ENCODE measurements around the gene CCN6. TPM values are rescaled to one million over a fixed set of nuclear protein-coding genes. Genes with fewer than 3 reads are reported as not detected.

The CCN6 gene
- total RNA-seq, 1 experiment from 2014 or later, result not detected

DNA sequence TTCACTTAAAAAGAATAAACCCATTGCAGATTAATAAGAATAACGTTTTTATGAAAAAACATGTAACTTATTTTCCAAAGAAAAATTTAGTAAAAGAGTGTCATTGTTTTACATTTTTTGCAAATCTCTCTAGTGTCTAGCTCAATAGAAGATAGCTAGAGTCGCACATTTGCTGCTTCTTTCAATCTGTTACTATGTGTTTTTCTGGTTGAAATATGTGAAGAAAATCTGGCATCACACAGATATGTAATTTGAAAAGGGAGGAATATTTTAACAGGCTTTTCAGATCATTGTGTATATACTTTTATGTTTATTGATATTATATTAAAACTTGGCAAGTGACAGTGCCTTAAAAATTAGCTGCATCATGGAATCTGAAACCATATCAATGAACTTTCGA lies 9.1 kb downstream of the CCN6 start:
- no peak overlapping the region for H3K27ac Mint-ChIP-seq (ENCODE audit: unreplicated experiment)
- no peaks in the 10 kb centered on the region for H3K27me3 Mint-ChIP-seq (ENCODE audit: insufficient read depth, unreplicated experiment)
- ChIA-PET CTCF (no interaction called here), POLR2A (no interaction called here)
- no peak for DNase-seq
- H3K4me3 Mint-ChIP-seq (ENCODE audit: unreplicated experiment), result no peak overlapping the region
- intact Hi-C loops (cut with micrococcal nuclease; ENCODE audit: unreplicated experiment), result no loop called here
- H3K4me1 Mint-ChIP-seq (ENCODE audit: low read depth, unreplicated experiment), result no peaks in the 10 kb centered on the region
- Histone ChIP-seq H3K4me1 (no peaks in the 10 kb centered on the region), H3K27me3 (replicated peaks; ENCODE audit: control insufficient read depth, insufficient read depth, low read length) (no peaks in the 10 kb centered on the region), H3K9me3 (no peaks in the 10 kb centered on the region), H3K36me3 (ENCODE audit: control insufficient read depth, insufficient read depth, low read length) (no peaks in the 10 kb centered on the region), H3K4me3 (ENCODE audit: low read depth, low read length) (no peak overlapping the region)
- H3K9me3 Mint-ChIP-seq (ENCODE audit: unreplicated experiment), result no peaks in the 10 kb centered on the region
- no TSS peak for BruUV-seq (replicated peaks)
- H3K36me3 Mint-ChIP-seq (ENCODE audit: insufficient read depth, unreplicated experiment), result no peaks in the 10 kb centered on the region
- no peak for TF ChIP-seq CTCF (IDR thresholded peaks at IDR 0.05; ENCODE audit: insufficient read depth in 1 of 2, low read depth in 1 of 2, low read length in 1 of 2, severe bottlenecking in 1 of 2, unreplicated experiment in 1 of 2)

DNA sequence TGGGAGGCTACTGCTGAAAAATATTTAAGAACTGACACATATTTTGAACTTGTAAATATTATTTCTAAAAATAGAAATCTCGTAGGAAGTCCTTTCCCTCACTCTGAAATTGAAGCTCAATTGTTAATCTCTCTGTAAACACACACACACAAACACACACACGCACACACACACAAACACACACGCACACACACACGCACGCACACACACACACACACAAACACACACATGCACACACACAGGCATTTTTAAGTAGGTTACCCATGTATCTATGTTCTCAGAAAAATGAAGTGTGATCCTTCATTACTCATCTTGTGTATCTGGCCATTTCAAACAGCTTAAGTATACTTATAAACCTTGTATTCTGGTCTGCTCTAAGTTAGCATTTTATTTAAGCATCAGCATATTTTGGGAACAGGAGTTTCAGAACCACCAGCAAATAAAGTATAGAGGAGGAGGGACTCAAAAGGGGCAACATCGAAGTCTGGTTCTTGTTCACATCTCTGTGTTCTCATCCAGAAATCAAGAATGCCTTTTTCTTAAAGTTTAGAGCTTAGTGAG lies 11.6 kb downstream of the CCN6 start:
- Histone ChIP-seq H3K9me3 (no peaks in the 10 kb centered on the region), H3K4me3 (ENCODE audit: low read depth, low read length) (no peak overlapping the region), H3K36me3 (ENCODE audit: control insufficient read depth, insufficient read depth, low read length) (no peaks in the 10 kb centered on the region), H3K27me3 (replicated peaks; ENCODE audit: control insufficient read depth, insufficient read depth, low read length) (no peaks in the 10 kb centered on the region), H3K4me1 (no peaks in the 10 kb centered on the region)
- intact Hi-C loops (cut with micrococcal nuclease; ENCODE audit: unreplicated experiment), result no loop called here
- Mint-ChIP-seq H3K36me3 (ENCODE audit: insufficient read depth, unreplicated experiment) (no peaks in the 10 kb centered on the region), H3K27ac (ENCODE audit: unreplicated experiment) (no peak overlapping the region), H3K4me3 (ENCODE audit: unreplicated experiment) (no peak overlapping the region), H3K27me3 (ENCODE audit: insufficient read depth, unreplicated experiment) (no peaks in the 10 kb centered on the region), H3K4me1 (ENCODE audit: low read depth, unreplicated experiment) (no peaks in the 10 kb centered on the region), H3K9me3 (ENCODE audit: unreplicated experiment) (no peaks in the 10 kb centered on the region)
- BruUV-seq (replicated peaks), result no TSS peak
- CTCF ChIA-PET, result no interaction called here
- no peak for DNase-seq
- POLR2A ChIA-PET, result no interaction called here
- no peak for TF ChIP-seq CTCF (IDR thresholded peaks at IDR 0.05; ENCODE audit: insufficient read depth in 1 of 2, low read depth in 1 of 2, low read length in 1 of 2, severe bottlenecking in 1 of 2, unreplicated experiment in 1 of 2)

- BruUV-seq (replicated peaks), result no TSS peak
- Mint-ChIP-seq H3K4me3 (ENCODE audit: unreplicated experiment) (no peak overlapping the region), H3K27ac (ENCODE audit: unreplicated experiment) (no peak overlapping the region), H3K4me1 (ENCODE audit: low read depth, unreplicated experiment) (no peaks in the 10 kb centered on the region), H3K9me3 (ENCODE audit: unreplicated experiment) (no peaks in the 10 kb centered on the region), H3K27me3 (ENCODE audit: insufficient read depth, unreplicated experiment) (no peaks in the 10 kb centered on the region), H3K36me3 (ENCODE audit: insufficient read depth, unreplicated experiment) (no peaks in the 10 kb centered on the region)
- POLR2A ChIA-PET, result no interaction called here
- Histone ChIP-seq H3K36me3 (ENCODE audit: control insufficient read depth, insufficient read depth, low read length) (no peaks in the 10 kb centered on the region), H3K27me3 (replicated peaks; ENCODE audit: control insufficient read depth, insufficient read depth, low read length) (no peaks in the 10 kb centered on the region), H3K4me3 (ENCODE audit: low read depth, low read length) (no peak overlapping the region), H3K4me1 (no peaks in the 10 kb centered on the region), H3K9me3 (no peaks in the 10 kb centered on the region)
- DNase-seq, result no peak
- intact Hi-C loops (cut with micrococcal nuclease; ENCODE audit: unreplicated experiment), result no loop called here
- no peak for TF ChIP-seq CTCF (IDR thresholded peaks at IDR 0.05; ENCODE audit: insufficient read depth in 1 of 2, low read depth in 1 of 2, low read length in 1 of 2, severe bottlenecking in 1 of 2, unreplicated experiment in 1 of 2)
- CTCF ChIA-PET, result no interaction called here
These were observed 12.7 kb downstream of the CCN6 start for GRCh38 chr6:112066606-112067005.

Measured in Caco-2 (cell line).